ENCODE data around the gene ELL.

The ELL gene

GRCh38 chr19:18487576-18488402 is 34.1 kb downstream of the ELL start:
- DNase-seq: no peak

GRCh38 chr19:18486746-18487145 is 35.1 kb downstream of the ELL start:
- no peak for DNase-seq

GRCh38 chr19:18484992-18485391 is 36.9 kb downstream of the ELL start:
- no peak for DNase-seq

GRCh38 chr19:18483119-18483890 is 38.6 kb downstream of the ELL start:
- no peak for DNase-seq

- no peak for DNase-seq
These were observed 40.2 kb downstream of the ELL start for GRCh38 chr19:18481505-18482222.

- DNase-seq: no peak
These were observed 41.7 kb downstream of the ELL start for GRCh38 chr19:18480006-18480691.

- DNase-seq: peak; percentile 68
These were observed 43.1 kb downstream of the ELL start for GRCh38 chr19:18478545-18479311.

GRCh38 chr19:18477974-18478373 is 43.9 kb downstream of the ELL start:
- no peak for DNase-seq

GRCh38 chr19:18477042-18477779 is 44.7 kb downstream of the ELL start:
- no peak for DNase-seq

- DNase-seq: no peak
These were observed 45.3 kb downstream of the ELL start for GRCh38 chr19:18476507-18477041.

- no peak for DNase-seq
These were observed 46.0 kb downstream of the ELL start for GRCh38 chr19:18475762-18476331.

GRCh38 chr19:18475004-18475453 is 46.8 kb downstream of the ELL start:
- DNase-seq: no peak

GRCh38 chr19:18474366-18474887 is 47.4 kb downstream of the ELL start:
- no peak for DNase-seq

- no peak for DNase-seq
These were observed 48.2 kb downstream of the ELL start for GRCh38 chr19:18473706-18474087.

- DNase-seq: no peak
These were observed 48.7 kb downstream of the ELL start for GRCh38 chr19:18473003-18473705.

- DNase-seq: no peak
These were observed 51.1 kb downstream of the ELL start for GRCh38 chr19:18470787-18471186.

GRCh38 chr19:18469069-18469846 is 52.6 kb downstream of the ELL start:
- DNase-seq: peak; percentile 74

- DNase-seq: no peak
These were observed 53.4 kb downstream of the ELL start for GRCh38 chr19:18468517-18468916.

GRCh38 chr19:18467978-18468377 is 53.9 kb downstream of the ELL start:
- no peak for DNase-seq

Measured in activated CD4-positive, CD25-positive, alpha-beta regulatory T cell treated with anti-CD3 and anti-CD28 coated beads, Interleukin-2, amount 50 U/mL, for 72 hours (primary cell).